AG04450 (cell line): ENCODE data around the gene ZNFX1. TPM values are rescaled to one million over a fixed set of nuclear protein-coding genes. Genes with fewer than 3 reads are reported as not detected.

Experiments
- CTCF ChIA-PET: fragments of 300-600, 350-600 bp; formaldehyde crosslinking; extraction: SDS; loops from one replicate; lab custom pipeline; 2022; ENCODE audit warnings: antibody characterized with exemption, inconsistent platforms; lab: Charles Lee
- POLR2A ChIA-PET: fragments of 350-600 bp; formaldehyde crosslinking; extraction: SDS; loops from one replicate; lab custom pipeline; 2021; ENCODE audit warnings: antibody characterized with exemption, inconsistent platforms; lab: Yijun Ruan, JAX
- DNase-seq: peaks from one replicate; pipeline ENCODE4 v3.0.0-alpha.2; 2011; ENCODE audit warnings: low read depth, low spot score
- H3K27ac ChIP-seq: one replicate; pipeline ENCODE4 v1.5.1; 2012; ENCODE audit warnings: low read depth, low read length, control low read depth
- H3K27me3 ChIP-seq: one replicate; pipeline ENCODE4 v1.6.0; 2012; ENCODE audit warnings: low read length; ENCODE audit not compliant: control insufficient read depth, insufficient read depth
- H3K4me3 ChIP-seq: 2 replicates; pipeline ENCODE4 v1.5.1; 2011; ENCODE audit warnings: mild to moderate bottlenecking, low read depth, low read length, control low read depth
- H3K9me3 ChIP-seq: 2 replicates; pipeline ENCODE4 v1.5.1; 2012; ENCODE audit warnings: low read length; ENCODE audit not compliant: control insufficient read depth, insufficient read depth
- CTCF ChIP-seq: IDR thresholded peaks from 2 replicates; pipeline ENCODE4 v1.5.1; 2011; ENCODE audit warnings: low read depth, low read length, control low read depth, inconsistent platforms
- polyA plus RNA-seq: library from polyadenylated mRNA; depleted of rRNA; stranded (reverse); fragments of >200 nt; gene quantifications from 2 replicates; pipeline ENCODE4 v1.2.3, GENCODE V29; 2011

The ZNFX1 gene
- polyA plus RNA-seq, 1 experiment = 9.6 TPM

DNA sequence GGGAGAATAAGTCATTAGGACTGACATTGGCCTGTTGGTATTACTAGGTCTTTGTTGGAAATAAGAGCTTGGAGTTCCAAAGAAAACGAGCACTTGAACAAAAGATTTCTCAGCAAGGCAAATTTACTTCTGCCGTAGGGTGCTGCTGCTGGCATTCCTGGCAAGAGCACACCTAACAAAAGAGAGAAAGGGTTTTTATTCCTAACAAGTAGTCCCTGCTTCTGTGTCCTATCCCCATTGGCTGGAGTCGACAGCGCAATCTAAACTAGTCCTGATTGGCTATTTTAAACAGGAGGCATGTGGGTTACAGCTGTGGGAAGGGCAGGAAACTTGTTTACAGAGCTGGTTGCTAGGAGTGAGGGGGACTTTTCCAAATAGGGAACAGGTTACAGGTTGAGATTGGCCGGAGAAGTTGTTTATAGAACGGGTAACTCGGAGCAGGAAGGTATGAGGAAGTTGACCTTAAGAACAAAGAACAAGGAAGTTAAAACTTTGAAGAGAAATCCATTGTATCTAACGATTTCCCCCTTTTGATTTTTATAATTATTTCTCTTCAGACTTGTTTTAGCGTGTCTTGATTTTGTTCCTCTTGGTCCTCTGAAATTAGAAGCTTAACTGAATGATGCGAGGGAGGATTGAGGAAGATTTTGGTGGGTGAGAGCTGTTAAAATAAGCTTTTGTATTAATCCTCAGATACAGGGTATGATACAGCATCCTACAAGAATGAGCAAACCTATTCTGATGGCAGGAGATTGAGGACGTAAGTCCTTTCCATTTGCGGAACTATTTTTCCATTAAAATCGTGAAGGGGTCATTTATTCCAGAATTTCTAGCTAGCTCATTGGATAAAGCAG, 3.4 kb upstream of the ZNFX1 start:
- H3K4me3 ChIP-seq = peak overlapping the region; percentile 99
- H3K9me3 ChIP-seq = peaks cover 42% of the 10 kb centered on the region
- ChIA-PET CTCF (interaction anchor here (0.7 kb wide), 1 partner anchor 35 kb away, joined by 4 read pairs; no protein-coding TSS in a partner anchor), POLR2A (no interaction called here)
- no peak for TF ChIP-seq CTCF
- H3K27me3 ChIP-seq = no peaks in the 10 kb centered on the region
- no peak overlapping the region for H3K27ac ChIP-seq
- DNase-seq = no peak

DNA sequence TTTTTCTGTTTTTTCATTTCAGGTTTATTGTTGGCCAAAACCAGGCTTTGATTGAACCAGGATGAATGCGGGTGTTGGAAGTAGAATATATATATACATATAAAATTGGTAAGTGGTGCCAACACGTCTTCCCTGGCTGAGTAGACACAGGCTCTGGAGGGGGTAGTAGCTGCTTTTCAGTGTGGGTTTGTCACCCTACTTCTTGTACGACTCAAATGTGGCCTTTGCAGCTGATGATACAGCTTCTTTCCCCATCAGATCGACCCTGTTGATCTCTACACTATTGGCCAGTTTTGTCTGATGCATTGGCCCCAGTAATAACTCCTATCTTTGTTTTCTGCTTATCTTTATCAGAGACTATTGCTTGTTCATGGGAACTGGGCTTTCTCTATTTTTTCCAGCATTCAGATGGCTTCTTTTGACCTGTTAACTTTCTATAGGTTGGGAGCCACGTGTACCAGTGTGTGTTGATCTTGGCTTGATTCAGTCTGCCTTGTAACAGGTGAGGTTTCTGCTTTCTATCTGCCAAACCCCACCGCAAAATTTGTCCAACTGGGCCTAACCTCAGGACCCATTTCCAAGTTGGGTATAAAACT, 2.7 kb upstream of the ZNFX1 start:
- ChIA-PET POLR2A (no interaction called here), CTCF (interaction anchor here (0.7 kb wide), 1 partner anchor 35 kb away, joined by 4 read pairs; no protein-coding TSS in a partner anchor)
- no peaks in the 10 kb centered on the region for H3K27me3 ChIP-seq
- H3K4me3 ChIP-seq = peak overlapping the region; percentile 99
- H3K9me3 ChIP-seq = peaks cover 35% of the 10 kb centered on the region
- H3K27ac ChIP-seq = no peak overlapping the region
- DNase-seq = no peak
- TF ChIP-seq CTCF = no peak

- ChIA-PET POLR2A (interaction anchor here (1.1 kb wide), 1 partner anchor 61 kb away, joined by 4 read pairs; no protein-coding TSS in a partner anchor), CTCF (no interaction called here)
- peak overlapping the region; percentile 99 for H3K4me3 ChIP-seq
- no peak overlapping the region for H3K27ac ChIP-seq
- H3K27me3 ChIP-seq = no peaks in the 10 kb centered on the region
- DNase-seq = no peak
- no peak for TF ChIP-seq CTCF
- peaks cover 35% of the 10 kb centered on the region for H3K9me3 ChIP-seq
Measured at GRCh38 chr20:49279677-49280462, 2.0 kb upstream of the ZNFX1 start.

GRCh38 chr20:49278818-49279676, 1.2 kb upstream of the ZNFX1 start:
- TF ChIP-seq CTCF = no peak
- Histone ChIP-seq H3K27ac (peak overlapping the region; percentile 90), H3K9me3 (peaks cover 35% of the 10 kb centered on the region), H3K27me3 (no peaks in the 10 kb centered on the region), H3K4me3 (peak overlapping the region; percentile 99)
- ChIA-PET CTCF (no interaction called here), POLR2A (interaction anchor here (0.5 to 1.6 kb wide), 3 partner anchors 9 to 1173 kb away, joined by 4 to 11 read pairs (median 5); no protein-coding TSS in a partner anchor)
- DNase-seq = no peak
